ENCODE results near the gene RPP38.

RPP38 gene

GRCh38 chr10:15113766-15114165 lies 16.6 kb downstream of the RPP38 start:
- no peak for DNase-seq

DNA sequence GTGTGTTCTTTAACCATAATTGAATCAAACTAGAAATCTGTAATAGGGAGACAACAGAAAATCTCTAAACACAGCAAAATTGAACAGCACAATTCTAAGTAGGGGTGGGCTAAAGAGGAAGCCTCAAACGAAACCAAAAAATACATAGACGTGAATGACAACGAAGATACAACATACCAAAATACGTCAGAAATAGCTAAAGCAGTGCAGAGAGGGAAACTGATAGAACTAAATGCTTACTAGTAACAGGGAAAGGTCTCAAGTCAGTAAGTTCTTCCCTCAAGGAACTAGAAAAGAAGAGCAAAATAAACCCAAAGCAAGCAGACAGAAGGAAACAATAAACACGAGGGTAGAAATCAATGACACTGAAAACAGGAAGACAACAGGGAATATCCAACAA lies 19.1 kb downstream of the RPP38 start:
- no peak for DNase-seq

- no peak for DNase-seq
Observed at GRCh38 chr10:15118615-15119014, 21.5 kb downstream of the RPP38 start.

- no peak for DNase-seq
Observed at GRCh38 chr10:15120523-15120922, 23.4 kb downstream of the RPP38 start.

DNA sequence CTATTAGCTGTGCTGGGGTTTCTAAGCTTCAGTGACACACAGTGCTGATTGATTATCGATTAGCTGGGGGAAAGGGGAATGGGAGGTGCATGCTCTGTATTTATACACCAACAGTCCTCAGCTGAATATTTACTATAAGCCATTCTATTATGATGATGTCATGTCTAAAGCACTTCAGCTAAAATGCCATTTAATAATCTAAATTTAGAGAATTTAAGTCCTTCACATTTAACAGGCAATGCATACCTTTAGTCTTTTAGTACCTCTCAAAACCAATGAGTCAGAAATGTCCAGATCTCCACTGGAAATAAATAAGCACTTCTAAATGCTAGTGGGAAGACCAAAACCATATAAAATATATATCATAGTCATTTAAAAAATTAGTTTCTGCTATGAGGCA lies 24.6 kb downstream of the RPP38 start:
- DNase-seq: no peak

DNA sequence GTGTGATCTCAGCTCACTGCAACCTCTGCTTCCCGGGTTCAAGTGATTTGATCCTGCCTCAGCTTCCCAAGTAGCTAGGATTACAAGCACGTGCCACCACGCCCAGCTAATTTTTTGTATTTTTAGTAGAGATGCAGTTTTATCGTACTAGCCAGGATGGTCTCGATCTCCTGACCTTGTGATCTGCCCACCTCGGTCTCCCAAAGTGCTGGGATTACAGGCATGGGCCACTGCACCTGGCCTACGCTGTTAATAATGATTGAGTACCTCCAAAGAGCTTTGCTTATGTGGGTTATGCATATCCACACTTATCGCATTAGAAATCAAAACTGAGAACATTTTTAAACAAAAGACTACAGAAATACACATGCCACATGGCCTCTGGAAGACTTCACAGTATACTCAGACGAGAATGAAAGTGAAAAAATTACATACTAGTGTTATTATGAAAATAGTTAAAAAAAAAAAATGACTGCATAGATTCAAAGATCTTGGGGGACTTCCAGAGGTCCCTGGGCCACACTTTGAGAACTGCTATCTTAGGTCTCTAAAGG lies 25.4 kb downstream of the RPP38 start:
- no peak for DNase-seq

DNA sequence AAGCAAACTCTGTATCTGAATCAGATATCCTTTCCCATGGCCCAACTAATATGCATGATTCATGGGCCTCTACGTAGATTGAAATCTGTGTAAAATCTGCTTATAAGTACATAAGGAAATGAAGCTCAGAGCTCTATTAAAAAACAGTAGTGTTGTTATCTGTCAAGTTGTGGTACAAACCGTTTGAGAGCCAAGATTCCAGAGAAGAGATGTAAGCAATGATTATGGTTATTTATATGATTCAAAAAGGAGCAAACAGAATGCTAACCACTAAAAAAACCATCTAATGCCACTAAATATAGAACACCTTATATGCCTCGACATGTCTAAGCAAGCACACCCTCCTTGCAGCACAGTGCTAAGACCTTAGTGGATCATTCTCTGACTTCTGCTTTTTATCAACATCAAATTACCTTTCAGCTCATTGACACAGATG lies 26.6 kb downstream of the RPP38 start:
- DNase-seq: no peak

DNA sequence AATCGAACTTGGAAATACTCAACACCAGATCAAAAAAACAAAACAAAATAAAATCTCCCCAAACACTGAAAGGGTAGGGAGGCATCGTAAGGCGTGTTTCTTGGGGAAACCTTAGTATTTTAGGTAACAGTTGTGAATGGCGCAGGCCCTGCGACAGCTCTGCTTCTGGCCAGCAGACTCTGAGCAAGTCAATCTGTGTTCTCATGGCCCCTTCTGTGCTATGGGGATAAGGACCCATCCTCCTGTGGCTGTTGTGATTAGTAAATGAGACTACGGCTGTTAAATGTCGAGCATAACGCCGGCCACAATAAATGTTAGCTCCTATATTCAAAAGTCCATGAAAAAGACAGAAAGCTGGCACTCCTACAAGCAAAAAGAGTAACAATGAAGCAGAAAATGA lies 27.0 kb downstream of the RPP38 start:
- DNase-seq: no peak

DNA sequence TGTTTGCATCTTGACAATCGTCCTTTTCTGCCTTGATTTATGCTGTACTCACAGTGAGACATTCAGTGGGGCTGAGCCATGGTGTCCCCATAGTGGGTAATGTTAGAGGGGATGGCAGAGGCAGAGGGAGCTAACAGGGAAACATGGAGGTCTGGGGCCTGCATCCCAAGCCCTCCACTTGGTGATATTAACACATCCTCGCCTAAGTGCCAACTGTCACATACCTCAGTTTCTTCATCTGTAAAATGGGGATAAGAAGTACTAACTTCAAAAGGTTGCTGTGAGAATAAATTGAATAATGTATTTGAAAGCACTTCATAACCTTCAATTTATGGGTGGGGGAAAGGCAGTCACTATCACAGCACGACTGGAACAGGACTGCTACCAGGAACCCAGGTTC lies 27.8 kb downstream of the RPP38 start:
- DNase-seq: no peak

DNA sequence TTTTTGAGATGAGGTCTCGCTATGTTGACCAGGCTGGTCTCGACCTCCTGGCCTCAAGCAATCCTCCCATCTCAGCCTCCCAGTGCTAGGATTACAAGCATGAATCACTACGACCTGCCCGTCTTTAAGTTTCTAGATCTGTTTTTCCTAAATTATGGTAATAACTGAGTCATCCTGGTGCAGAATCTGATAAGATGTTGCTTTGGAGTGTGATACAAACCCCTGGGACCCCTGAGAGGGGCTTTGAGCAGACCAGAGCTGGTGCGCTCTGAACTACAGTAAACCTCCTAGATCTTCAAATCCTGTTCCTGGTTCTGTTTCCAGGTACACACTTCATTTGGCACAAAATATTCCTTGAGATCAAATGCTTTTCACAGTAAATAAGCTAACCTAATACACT lies 34.2 kb downstream of the RPP38 start:
- DNase-seq: no peak

DNA sequence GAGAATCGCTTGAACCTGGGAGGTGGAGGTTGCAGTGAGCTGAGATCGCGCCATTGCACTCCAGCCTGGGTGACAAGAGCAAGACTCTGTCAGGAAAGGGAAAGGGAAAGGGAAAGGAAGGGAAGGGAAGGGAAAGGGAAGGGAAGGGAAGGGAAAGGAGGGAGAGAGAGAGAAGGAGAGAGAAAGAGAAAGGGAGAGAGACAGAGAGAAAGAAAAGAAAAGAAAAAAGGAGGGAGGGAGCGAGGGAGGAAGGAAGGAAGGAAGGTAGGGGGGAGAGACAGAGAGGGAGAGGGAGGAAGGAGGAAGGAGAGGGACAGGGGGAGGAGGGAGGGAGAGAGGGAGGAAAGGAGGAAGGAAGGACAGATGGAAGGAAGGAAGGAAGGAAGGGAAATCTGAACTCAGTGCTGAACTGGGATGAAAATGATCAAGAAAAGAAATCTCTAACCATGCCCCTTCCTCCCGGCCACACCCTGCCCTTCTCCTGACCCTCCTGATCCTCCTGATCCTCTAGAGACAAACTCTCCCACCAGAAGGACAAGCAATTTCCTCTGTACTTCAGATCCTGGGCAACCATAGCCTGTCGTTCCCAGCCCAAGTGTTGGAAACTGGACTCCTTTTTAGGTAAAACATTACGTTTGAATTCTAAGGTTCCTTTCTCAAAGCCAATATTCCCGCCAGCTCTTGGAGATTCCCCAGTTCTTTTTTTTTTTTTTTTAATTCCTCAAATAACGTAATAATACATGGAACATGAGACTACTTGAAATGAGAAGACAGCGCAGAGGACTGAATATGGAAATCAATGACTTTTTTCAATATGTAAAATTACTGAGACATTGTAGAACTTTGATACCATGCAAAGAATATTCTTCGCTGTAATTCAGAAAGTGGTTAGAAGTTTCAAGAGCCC lies 39.2 kb downstream of the RPP38 start:
- no peak for DNase-seq

- no peak for DNase-seq
Observed at GRCh38 chr10:15137036-15137359, 39.8 kb downstream of the RPP38 start.

DNA sequence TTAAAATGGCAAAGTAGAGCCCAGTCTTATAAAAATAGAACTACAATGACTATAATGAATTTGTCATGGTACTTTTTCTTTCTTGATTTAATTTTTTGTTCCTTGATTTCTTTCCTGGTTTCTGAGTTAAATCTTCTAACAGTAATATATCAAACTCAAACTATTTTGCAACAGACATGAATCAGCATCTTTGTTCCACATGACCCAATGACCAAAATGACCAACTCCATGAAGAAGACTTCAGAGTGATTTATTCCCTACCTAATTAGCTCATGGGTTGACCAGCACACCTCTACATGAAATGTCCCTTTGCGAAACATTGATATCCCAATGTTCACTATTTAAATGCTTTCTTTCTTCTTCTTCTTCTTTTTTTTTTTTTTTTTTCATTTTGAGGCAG lies 40.5 kb downstream of the RPP38 start:
- DNase-seq: no peak

- DNase-seq: no peak
Observed at GRCh38 chr10:15140698-15141097, 43.5 kb downstream of the RPP38 start.

GRCh38 chr10:15141136-15142054 lies 44.2 kb downstream of the RPP38 start:
- no peak for DNase-seq

DNA sequence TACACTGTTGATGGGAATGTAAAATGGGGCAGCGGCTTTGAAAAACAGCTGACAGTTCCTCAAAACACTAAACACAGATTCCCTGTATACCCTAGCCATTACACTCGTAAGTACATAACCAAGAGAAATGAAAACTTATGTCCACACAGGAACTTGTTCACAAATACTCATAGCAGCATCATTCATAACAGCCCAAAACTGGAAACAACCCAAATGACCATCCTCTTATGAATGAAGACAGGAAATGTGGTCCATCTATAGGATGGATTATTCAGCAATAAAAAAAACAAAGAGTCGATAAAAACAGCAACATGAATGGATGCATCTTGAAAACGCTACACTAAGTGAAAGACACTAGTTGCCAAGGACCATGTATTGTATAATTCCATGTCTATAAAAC lies 47.6 kb downstream of the RPP38 start:
- no peak for DNase-seq

DNA sequence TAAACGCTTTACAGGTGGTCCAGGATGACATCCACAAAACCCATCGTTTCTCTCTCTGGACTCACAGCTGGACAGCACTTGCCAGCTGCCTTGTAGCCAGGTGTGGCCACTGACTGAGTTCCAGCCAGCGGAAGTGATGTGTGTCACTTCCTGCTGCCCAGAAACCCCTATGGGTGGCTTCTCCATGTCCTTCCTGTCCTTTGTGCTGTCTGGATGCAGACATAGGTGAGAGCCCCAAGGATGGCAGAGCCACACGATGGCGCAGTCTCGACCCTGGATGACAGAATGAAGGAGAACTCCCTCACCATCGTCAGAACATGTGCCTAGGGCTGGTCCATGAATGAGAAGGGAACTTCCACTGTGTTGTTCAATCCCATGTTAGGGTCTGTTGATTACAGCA lies 49.2 kb downstream of the RPP38 start:
- no peak for DNase-seq

- DNase-seq: no peak
Observed at GRCh38 chr10:15147594-15148392, 50.6 kb downstream of the RPP38 start.

DNA sequence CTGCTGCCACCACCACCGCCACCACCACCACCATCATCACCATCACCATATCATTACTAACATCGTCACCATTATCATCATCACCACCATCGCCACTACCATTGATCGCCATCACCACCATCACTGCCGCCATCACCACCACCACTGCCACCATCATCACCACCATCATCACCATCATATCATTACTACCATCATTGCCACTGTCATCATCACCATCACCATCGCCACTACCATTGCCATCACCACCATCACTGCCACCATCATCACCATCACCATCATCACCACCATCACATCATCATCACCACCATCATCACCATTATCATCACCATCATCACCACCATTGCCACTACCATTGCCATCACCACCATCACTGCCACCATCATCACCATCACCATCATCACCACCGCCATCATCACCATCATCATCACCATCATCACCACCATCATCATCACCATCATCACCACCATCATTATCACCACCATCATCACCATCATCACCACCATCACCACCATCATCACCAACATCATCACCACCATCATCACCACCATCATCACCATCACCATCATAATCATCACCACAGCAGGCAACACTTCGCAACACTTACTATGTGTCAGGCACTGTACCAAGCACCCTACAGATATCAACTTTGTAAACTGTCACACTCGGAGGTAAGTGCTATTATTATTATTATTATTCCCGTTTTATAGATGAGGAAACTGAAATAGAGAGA lies 52.1 kb downstream of the RPP38 start:
- no peak for DNase-seq

GRCh38 chr10:15150563-15150962 lies 53.4 kb downstream of the RPP38 start:
- DNase-seq: no peak

GRCh38 chr10:15152556-15152955 lies 55.4 kb downstream of the RPP38 start:
- DNase-seq: no peak
